CD14-positive monocyte (primary cell): Measurements from ENCODE around the gene TSPOAP1. TPM values are rescaled to one million over a fixed set of nuclear protein-coding genes. Genes with fewer than 3 reads are reported as not detected.
A peak's percentile ranks its signal among the peaks of the same experiment; 100 is the strongest.

Source experiments
- DNase-seq, 3 donors: peaks; one replicate each; pipeline ENCODE4 v3.0.0-alpha.2; 2011 to 2022
- H2AFZ ChIP-seq: 2 replicates; pipeline ENCODE4 v1.6.0; 2012; ENCODE audit warnings: mild to moderate bottlenecking, low read depth, low read length, inconsistent platforms; ENCODE audit not compliant: insufficient read depth, poor library complexity, severe bottlenecking
- H3K27ac ChIP-seq, 2 donors: 1 replicate in 1 of 2; 2 replicates in 1 of 2; pipeline ENCODE4 v1.5.1; 2012 to 2013; ENCODE audit warnings: low read length in 2 of 2, control low read depth in 1 of 2, inconsistent platforms in 1 of 2, low read depth in 1 of 2, mild to moderate bottlenecking in 1 of 2
- H3K27me3 ChIP-seq, 2 donors: one replicate each; pipeline versions ENCODE4 v1.6.0 to v1.6.1; 2011 to 2013; ENCODE audit warnings: low read length in 2 of 2; ENCODE audit not compliant: control insufficient read depth in 2 of 2, insufficient read depth in 2 of 2
- H3K36me3 ChIP-seq, 2 donors: replicated peaks in 1 of 2; 1 replicate in 1 of 2; 2 replicates in 1 of 2; pipeline versions ENCODE4 v1.5.1 to v1.6.1; 2012 to 2013; ENCODE audit warnings: low read length in 2 of 2, control low read depth in 1 of 2, inconsistent platforms in 1 of 2, mild to moderate bottlenecking in 1 of 2; ENCODE audit not compliant: insufficient read depth in 2 of 2, control insufficient read depth in 1 of 2
- H3K4me1 ChIP-seq, 2 donors: 1 replicate in 1 of 2; 2 replicates in 1 of 2; pipeline versions ENCODE4 v1.5.1 to v1.6.1; 2012 to 2013; ENCODE audit warnings: low read length in 2 of 2, control low read depth in 1 of 2, inconsistent platforms in 1 of 2, mild to moderate bottlenecking in 1 of 2, moderate library complexity in 1 of 2; ENCODE audit not compliant: insufficient read depth in 2 of 2, control insufficient read depth in 1 of 2
- H3K4me2 ChIP-seq: replicated peaks from 2 replicates; pipeline ENCODE3; 2012; ENCODE audit warnings: low read length, moderate library complexity, mild to moderate bottlenecking; ENCODE audit not compliant: poor library complexity, severe bottlenecking; ENCODE audit errors: extremely low read depth
- H3K4me3 ChIP-seq, 3 experiments: fragments of 200-600 bp in 1 of 3; sonication (generic) in 1 of 3; replicated peaks in 1 of 3; 1 replicate in 2 of 3; 2 replicates in 1 of 3; pipeline ENCODE4 v1.5.1; 2011 to 2013; ENCODE audit warnings: low read length in 3 of 3, mild to moderate bottlenecking in 3 of 3, control low read depth in 2 of 3, low read depth in 2 of 3, inconsistent platforms in 1 of 3, moderate library complexity in 1 of 3
- H3K79me2 ChIP-seq: 2 replicates; pipeline ENCODE4 v1.6.0; 2012; ENCODE audit warnings: mild to moderate bottlenecking, control low read depth, inconsistent platforms, low read length, moderate library complexity; ENCODE audit not compliant: insufficient read depth
- H3K9ac ChIP-seq: 2 replicates; pipeline ENCODE4 v1.6.0; 2017; ENCODE audit warnings: low read length, mild to moderate bottlenecking; ENCODE audit not compliant: insufficient read depth, poor library complexity, severe bottlenecking
- H3K9me3 ChIP-seq, 2 donors: replicated peaks in 1 of 2; 1 replicate in 1 of 2; 2 replicates in 1 of 2; pipeline versions ENCODE4 v1.5.1 to v1.6.1; 2012 to 2013; ENCODE audit warnings: low read length in 2 of 2, control low read depth in 1 of 2; ENCODE audit not compliant: control insufficient read depth in 1 of 2, insufficient read depth in 1 of 2
- H4K20me1 ChIP-seq: 2 replicates; pipeline ENCODE4 v1.6.0; 2012; ENCODE audit warnings: mild to moderate bottlenecking, low read length, control low read depth, moderate library complexity; ENCODE audit not compliant: insufficient read depth
- H3K27ac Mint-ChIP-seq, 7 donors: one replicate each; pipeline ENCODE4 v1.8.0; 2020; ENCODE audit warnings: mild to moderate bottlenecking in 7 of 7, mixed read lengths in 7 of 7, moderate library complexity in 6 of 7, inconsistent platforms in 2 of 7
- H3K27me3 Mint-ChIP-seq, 3 donors: one replicate each; pipeline ENCODE4 v1.8.0; 2021 to 2022; ENCODE audit warnings: low read depth in 3 of 3, mild to moderate bottlenecking in 3 of 3, mixed read lengths in 3 of 3, moderate library complexity in 3 of 3, inconsistent platforms in 1 of 3
- H3K36me3 Mint-ChIP-seq, 2 donors: one replicate each; pipeline ENCODE4 v1.8.0; 2020; ENCODE audit warnings: mixed read lengths in 2 of 2, inconsistent platforms in 1 of 2, mild to moderate bottlenecking in 1 of 2
- H3K4me1 Mint-ChIP-seq: one replicate; pipeline ENCODE4 v1.8.0; 2020; ENCODE audit warnings: mild to moderate bottlenecking, mixed read lengths
- H3K4me3 Mint-ChIP-seq, 2 donors: one replicate each; pipeline ENCODE4 v1.8.0; 2020; ENCODE audit warnings: mild to moderate bottlenecking in 2 of 2, mixed read lengths in 2 of 2, moderate library complexity in 1 of 2
- H3K9me3 Mint-ChIP-seq, 7 donors: one replicate each; pipeline ENCODE4 v1.8.0; 2020 to 2022; ENCODE audit warnings: mixed read lengths in 7 of 7, mild to moderate bottlenecking in 6 of 7, moderate library complexity in 6 of 7, inconsistent platforms in 2 of 7
- WGBS: methylation state at CpG from one replicate; pipeline ENCODE4 v1.1.5; 2013; ENCODE audit warnings: missing lambda C conversion rate; ENCODE audit not compliant: insufficient coverage; 5-methylcytosine and 5-hydroxymethylcytosine counted together
- intact Hi-C, 2 donors: fragments of 100-400 bp; cut with micrococcal nuclease; formaldehyde crosslinking; loops; one replicate each; pipeline versions ENCODE4 v1.15.0 to v1.15.1; 2023
- polyA plus RNA-seq, 3 donors: library from polyadenylated mRNA; depleted of rRNA in 1 of 3; unstranded in 2 of 3; stranded (reverse) in 1 of 3; fragments of 300-500 nt in 2 of 3; fragments of >200 nt in 1 of 3; fragmentation: Illumina TruSeq in 2 of 3; gene quantifications; 1 replicate in 2 of 3; 2 replicates in 1 of 3; pipeline ENCODE4 v1.2.3, GENCODE V29; 2012 to 2021
- TF ChIP-seq, protein P1 (sequence below): fragments of 200-600 bp; IDR thresholded peaks from one replicate; pipeline ENCODE4 v1.8.0; 2022; ENCODE audit warnings: antibody characterized with exemption, mild to moderate bottlenecking

TSPOAP1 gene
- polyA plus RNA-seq, 3 donors, result 0.10 to 14.0 (median 0.18) TPM

DNA sequence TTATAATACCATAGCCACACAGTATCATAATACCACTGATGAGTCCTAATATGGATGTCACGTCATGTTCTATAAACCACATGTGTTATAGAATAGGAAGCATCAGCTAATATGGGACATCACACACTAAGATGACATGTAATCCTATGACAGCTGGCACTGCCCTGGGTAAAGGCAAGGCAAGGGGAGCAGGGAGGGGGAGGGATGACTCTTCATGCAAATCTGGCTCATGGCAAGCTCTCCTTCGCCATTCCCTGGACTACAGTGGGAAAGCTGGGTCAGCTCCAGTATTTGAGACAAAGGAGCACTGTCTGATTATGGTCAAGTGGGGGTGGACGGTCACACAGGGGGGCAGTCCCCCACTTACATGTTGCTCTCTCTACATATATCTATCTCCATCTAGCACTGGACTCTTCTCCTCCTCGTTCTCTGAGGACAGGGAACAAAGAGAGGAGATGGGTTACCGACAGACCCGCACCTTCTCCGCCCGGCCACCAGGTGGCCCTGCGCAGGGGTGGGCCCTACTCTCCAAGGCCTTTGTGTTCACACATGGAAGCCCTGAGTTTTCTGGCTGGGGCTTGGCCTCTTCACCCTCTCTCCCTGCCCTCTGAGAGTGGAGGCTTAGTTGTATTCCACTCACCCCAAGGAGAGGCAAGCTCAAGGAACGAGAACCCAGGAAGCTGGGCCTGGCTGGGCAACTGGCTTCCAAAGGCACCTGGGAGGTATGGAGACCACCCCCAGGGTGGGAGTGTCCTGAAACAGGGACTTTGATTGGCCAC, 24.4 kb downstream of the TSPOAP1 start:
- intact Hi-C loops, result no loop called here
- H3K36me3 ChIP-seq, result no peaks in the 10 kb centered on the region
- no peaks in the 10 kb centered on the region for H4K20me1 ChIP-seq
- TF ChIP-seq, protein P1, sequence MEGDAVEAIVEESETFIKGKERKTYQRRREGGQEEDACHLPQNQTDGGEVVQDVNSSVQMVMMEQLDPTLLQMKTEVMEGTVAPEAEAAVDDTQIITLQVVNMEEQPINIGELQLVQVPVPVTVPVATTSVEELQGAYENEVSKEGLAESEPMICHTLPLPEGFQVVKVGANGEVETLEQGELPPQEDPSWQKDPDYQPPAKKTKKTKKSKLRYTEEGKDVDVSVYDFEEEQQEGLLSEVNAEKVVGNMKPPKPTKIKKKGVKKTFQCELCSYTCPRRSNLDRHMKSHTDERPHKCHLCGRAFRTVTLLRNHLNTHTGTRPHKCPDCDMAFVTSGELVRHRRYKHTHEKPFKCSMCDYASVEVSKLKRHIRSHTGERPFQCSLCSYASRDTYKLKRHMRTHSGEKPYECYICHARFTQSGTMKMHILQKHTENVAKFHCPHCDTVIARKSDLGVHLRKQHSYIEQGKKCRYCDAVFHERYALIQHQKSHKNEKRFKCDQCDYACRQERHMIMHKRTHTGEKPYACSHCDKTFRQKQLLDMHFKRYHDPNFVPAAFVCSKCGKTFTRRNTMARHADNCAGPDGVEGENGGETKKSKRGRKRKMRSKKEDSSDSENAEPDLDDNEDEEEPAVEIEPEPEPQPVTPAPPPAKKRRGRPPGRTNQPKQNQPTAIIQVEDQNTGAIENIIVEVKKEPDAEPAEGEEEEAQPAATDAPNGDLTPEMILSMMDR, result peak; percentile 87
- no peak overlapping the region for H3K4me3 ChIP-seq
- no peaks in the 10 kb centered on the region for H3K27me3 ChIP-seq
- H3K9ac ChIP-seq, result no peak overlapping the region
- H3K9me3 Mint-ChIP-seq, result no peaks in the 10 kb centered on the region
- peaks cover 9 to 12% of the 10 kb centered on the region in 2 donors for H3K36me3 Mint-ChIP-seq
- no peak overlapping the region for H3K4me2 ChIP-seq
- peaks cover under 1 to 7% (median 6%) of the 10 kb centered on the region in 3 donors for H3K27me3 Mint-ChIP-seq
- peak overlapping the region in 1 of 2 donors; percentile 20 for H3K4me3 Mint-ChIP-seq
- H3K4me1 ChIP-seq, result peaks cover 60 to 68% of the 10 kb centered on the region in 2 donors
- peaks cover 54% of the 10 kb centered on the region for H3K79me2 ChIP-seq
- peak; percentile 59 to 64 (median 61) for DNase-seq
- H3K27ac Mint-ChIP-seq, result peak overlapping the region in 5 of 7 donors; percentile 35 to 93 (median 84)
- H2AFZ ChIP-seq, result peak overlapping the region; percentile 58
- H3K4me1 Mint-ChIP-seq, result peaks cover 77% of the 10 kb centered on the region
- WGBS, result 15% methylated on average over 4 of the region's 10 CpGs
- no peaks in the 10 kb centered on the region for H3K9me3 ChIP-seq
- no peak overlapping the region for H3K27ac ChIP-seq

DNA sequence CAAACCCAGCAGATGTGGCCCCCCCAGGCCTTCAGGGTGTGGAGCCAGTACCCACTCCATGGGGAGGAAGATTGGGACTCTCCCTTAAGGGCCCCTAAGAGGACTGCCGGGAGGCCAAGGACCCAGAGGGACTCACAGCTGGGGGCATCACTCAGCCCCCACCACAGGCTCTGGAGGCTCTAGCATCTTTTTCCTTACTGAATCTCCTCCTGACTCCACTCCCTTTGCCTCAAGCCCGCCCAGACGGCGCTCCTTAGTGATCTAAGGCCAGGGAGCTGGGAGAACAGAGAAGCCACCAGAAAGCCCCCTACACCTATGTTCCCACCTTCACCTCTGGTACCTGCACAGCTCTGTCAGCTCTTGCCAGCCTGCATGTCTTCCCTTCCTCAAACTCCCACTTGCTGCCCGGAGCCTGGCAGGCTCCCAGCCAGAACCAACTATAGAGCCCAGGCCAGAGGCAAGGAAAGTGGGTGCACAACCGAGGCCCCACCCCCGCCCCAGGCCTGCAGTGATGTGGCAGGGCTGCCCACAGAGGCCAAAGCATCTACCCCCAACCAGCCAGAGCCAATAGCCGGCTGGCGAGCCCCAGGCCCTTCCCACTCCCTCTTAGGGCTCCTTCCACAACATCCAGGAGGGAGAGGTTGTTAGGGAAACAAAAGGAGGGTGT, 25.5 kb downstream of the TSPOAP1 start:
- Histone ChIP-seq H3K79me2 (peaks cover 65% of the 10 kb centered on the region), H3K36me3 (no peaks in the 10 kb centered on the region), H3K4me3 (no peak overlapping the region), H3K27me3 (no peaks in the 10 kb centered on the region), H4K20me1 (no peaks in the 10 kb centered on the region), H3K9me3 (no peaks in the 10 kb centered on the region), H3K4me1 (peaks cover 49 to 57% of the 10 kb centered on the region in 2 donors), H2AFZ (peak overlapping the region; percentile 38), H3K27ac (peak overlapping the region; percentile 6 to 26), H3K4me2 (no peak overlapping the region), H3K9ac (no peak overlapping the region)
- H3K36me3 Mint-ChIP-seq, result peaks cover 8 to 12% of the 10 kb centered on the region in 2 donors
- H3K9me3 Mint-ChIP-seq, result no peaks in the 10 kb centered on the region
- TF ChIP-seq, protein P1, result no peak
- WGBS, result 56% methylated on average over 5 of the region's 9 CpGs
- peak overlapping the region in 6 of 7 donors; percentile 72 to 93 (median 88) for H3K27ac Mint-ChIP-seq
- peaks cover 80% of the 10 kb centered on the region for H3K4me1 Mint-ChIP-seq
- intact Hi-C loops, result no loop called here
- peaks cover 0 to 4% (median 3%) of the 10 kb centered on the region in 3 donors for H3K27me3 Mint-ChIP-seq
- DNase-seq, result no peak
- no peak overlapping the region for H3K4me3 Mint-ChIP-seq
